Body of pancreas (tissue), 4 donors: ENCODE measurements around the gene TMCC3.

Experiments
- POLR2A ChIP-seq, 3 donors: fragments of 450-650 bp; IDR thresholded peaks; one replicate each; pipeline ENCODE4 v1.6.1; 2016; ENCODE audit warnings: antibody characterized with exemption in 3 of 3, mild to moderate bottlenecking in 2 of 3
- TF ChIP-seq, protein P1 (sequence below), 7 experiments: fragments of 450-650 bp in 4 of 7; fragments of 200-600 bp in 3 of 7; sonication (generic) in 3 of 7; IDR thresholded peaks; one replicate each; pipeline ENCODE4 v1.5.1; 2016 to 2019; ENCODE audit warnings: antibody characterized with exemption in 7 of 7

DNA sequence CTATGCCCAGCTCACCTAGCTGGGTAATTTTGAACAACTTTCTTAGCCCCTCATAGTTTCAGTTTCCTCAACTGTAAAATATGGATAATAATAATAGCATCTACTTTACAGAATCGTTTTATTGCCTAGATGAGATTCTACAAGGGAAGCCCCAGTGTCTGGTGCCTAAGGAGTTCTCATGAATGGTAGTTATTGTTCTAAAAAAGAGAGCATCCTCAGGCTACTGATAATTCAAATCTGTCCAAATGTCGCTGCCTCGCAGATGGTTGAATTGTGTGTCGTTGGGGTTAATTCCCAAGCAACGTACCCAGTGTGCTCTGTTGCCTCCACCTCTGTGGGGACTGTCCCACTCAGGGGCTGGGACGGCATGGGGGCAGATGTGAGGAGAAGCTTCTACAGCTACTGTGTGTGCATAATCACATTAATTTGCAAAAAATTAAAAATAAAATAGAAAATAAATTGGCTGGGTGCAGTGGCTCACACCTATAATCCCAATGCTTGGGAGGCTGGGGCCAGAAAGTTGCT, 119.1 kb downstream of the TMCC3 start:
- TF ChIP-seq POLR2A (IDR thresholded peaks at IDR 0.05) = no peak
- TF ChIP-seq, protein P1, sequence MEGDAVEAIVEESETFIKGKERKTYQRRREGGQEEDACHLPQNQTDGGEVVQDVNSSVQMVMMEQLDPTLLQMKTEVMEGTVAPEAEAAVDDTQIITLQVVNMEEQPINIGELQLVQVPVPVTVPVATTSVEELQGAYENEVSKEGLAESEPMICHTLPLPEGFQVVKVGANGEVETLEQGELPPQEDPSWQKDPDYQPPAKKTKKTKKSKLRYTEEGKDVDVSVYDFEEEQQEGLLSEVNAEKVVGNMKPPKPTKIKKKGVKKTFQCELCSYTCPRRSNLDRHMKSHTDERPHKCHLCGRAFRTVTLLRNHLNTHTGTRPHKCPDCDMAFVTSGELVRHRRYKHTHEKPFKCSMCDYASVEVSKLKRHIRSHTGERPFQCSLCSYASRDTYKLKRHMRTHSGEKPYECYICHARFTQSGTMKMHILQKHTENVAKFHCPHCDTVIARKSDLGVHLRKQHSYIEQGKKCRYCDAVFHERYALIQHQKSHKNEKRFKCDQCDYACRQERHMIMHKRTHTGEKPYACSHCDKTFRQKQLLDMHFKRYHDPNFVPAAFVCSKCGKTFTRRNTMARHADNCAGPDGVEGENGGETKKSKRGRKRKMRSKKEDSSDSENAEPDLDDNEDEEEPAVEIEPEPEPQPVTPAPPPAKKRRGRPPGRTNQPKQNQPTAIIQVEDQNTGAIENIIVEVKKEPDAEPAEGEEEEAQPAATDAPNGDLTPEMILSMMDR (IDR thresholded peaks at IDR 0.05) = no peak
